Left colon (tissue), 2 donors: ENCODE data around the gene DLX5. TPM values are rescaled to one million over a fixed set of nuclear protein-coding genes. Genes with fewer than 3 reads are reported as not detected.

Source experiments
- ATAC-seq: fragments of 200-7000 bp; cut with Tn5 transposase; one replicate; pipeline ENCODE4 v1.9.1; 2020; ENCODE audit warnings: mild to moderate bottlenecking, moderate library complexity
- DNase-seq, 2 donors: peaks; one replicate each; pipeline ENCODE4 v3.0.0-alpha.2; 2020
- intact Hi-C, 2 donors: fragments of 100-400 bp; cut with DNase I in 1 of 2; cut with micrococcal nuclease in 1 of 2; formaldehyde crosslinking; loops; one replicate each; pipeline versions ENCODE4 v1.11.2 to v1.14.0; 2022; cut with DNase I, micrococcal nuclease
- total RNA-seq, 2 donors: library from RNA; stranded (reverse); fragmentation: NEBNext Ultra II Directional; extraction: Animal tissue kit (Norgen Biotek cat#: 25700); gene quantifications; one replicate each; pipeline ENCODE4 v1.2.1, GENCODE V29; 2021
- donor health status: DM: no; HTN: no; CAD: no.
- donor health status: DM: yes; HTN: yes; CAD: no.

The DLX5 gene
- total RNA-seq, 2 donors from 2014 or later, result not detected

- DNase-seq (no peak), ATAC-seq (no peak)
- intact Hi-C loops, result no loop called here
These were observed 28.3 kb downstream of the DLX5 start for GRCh38 chr7:96996111-96996957.

GRCh38 chr7:96995406-96996110 lies 29.1 kb downstream of the DLX5 start:
- no peak for ATAC-seq
- intact Hi-C loops, result no loop called here
- no peak for DNase-seq

DNA sequence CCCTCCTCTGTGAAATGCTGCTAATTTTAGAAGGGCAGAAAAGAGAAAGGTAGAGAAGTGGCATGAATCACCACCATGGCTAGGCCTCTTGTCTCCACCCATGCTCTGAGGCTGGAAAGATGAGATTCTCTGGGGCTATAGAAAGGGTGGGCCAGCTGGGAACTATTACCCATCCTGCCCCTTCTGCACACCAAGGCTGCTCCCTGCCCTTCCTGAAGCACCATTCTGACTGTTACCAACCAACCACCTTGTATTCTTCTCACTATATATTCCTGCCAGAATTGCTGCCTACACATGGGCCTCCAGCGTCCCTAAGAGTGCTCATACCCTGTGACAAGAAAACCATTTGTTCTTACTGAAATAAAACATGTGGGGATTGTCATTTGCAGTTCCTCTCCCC lies 30.7 kb downstream of the DLX5 start:
- intact Hi-C loops, result no loop called here
- no peak for DNase-seq
- ATAC-seq, result no peak

GRCh38 chr7:96993094-96993865 lies 31.4 kb downstream of the DLX5 start:
- DNase-seq (no peak), ATAC-seq (no peak)
- intact Hi-C loops, result no loop called here

GRCh38 chr7:96992192-96993005 lies 32.2 kb downstream of the DLX5 start:
- ATAC-seq (no peak), DNase-seq (no peak)
- intact Hi-C loops, result no loop called here

DNA sequence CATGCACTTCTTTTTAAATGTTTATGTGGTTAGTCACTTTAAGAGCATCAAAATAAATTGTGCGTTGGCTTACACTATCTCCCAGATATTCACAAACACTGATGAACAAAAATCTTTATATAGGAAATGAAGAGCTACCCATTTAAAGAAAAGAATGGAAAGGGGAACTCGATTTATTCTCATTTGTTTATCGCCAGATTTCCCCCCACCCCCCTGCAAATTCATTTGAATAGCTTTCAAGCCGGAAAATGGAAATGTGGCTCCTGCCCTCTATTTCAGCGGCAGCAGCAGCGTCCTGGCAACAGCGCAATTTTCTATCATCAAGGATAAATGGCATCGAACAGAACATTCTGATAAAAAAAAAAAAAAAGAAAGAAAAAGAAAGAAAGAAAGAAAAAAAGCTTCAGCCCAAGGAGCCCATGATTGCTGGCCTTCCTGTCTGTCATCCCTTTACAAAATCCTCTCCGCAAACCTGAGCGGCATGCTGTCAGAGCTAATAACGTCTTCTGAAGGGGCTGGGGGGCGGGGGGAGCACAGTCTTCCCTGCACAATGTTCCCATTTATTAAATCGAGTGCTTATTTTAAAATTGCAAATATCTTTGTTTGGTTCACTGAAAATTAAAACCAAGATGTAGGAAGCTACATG lies 33.0 kb downstream of the DLX5 start:
- no peak for ATAC-seq
- DNase-seq, result no peak
- intact Hi-C loops, result no loop called here

DNA sequence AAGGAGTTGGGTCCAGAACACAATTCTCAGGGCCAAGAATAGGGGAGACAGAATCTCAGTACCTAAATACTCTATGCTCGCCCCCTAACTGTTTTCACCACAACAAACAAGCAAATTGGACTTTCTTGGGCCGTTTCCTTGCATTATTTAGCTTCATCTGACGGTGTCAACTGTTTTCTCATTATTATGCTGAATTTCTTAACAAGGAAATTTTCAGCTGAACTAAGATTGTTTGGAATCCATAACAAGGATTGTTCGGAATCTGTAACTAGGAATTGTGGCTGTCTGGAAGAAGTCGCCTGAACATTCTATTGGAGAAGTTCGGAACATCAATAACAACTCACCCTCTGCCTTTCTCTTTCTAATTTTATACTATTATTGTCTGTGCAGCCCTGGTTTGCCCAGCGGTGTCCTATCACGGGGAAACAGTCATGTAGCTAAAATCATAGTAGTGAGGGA lies 34.7 kb downstream of the DLX5 start:
- DNase-seq (no peak), ATAC-seq (no peak)
- intact Hi-C loops, result no loop called here

- no peak for DNase-seq
- intact Hi-C loops, result no loop called here
- no peak for ATAC-seq
These were observed 35.3 kb downstream of the DLX5 start for GRCh38 chr7:96989241-96989858.

- DNase-seq (no peak), ATAC-seq (no peak)
- intact Hi-C loops, result no loop called here
These were observed 36.9 kb downstream of the DLX5 start for GRCh38 chr7:96987719-96988118.

- intact Hi-C loops, result no loop called here
- DNase-seq (no peak), ATAC-seq (no peak)
These were observed 37.7 kb downstream of the DLX5 start for GRCh38 chr7:96986901-96987300.

GRCh38 chr7:96985992-96986391 lies 38.6 kb downstream of the DLX5 start:
- ATAC-seq (no peak), DNase-seq (no peak)
- intact Hi-C loops, result no loop called here

DNA sequence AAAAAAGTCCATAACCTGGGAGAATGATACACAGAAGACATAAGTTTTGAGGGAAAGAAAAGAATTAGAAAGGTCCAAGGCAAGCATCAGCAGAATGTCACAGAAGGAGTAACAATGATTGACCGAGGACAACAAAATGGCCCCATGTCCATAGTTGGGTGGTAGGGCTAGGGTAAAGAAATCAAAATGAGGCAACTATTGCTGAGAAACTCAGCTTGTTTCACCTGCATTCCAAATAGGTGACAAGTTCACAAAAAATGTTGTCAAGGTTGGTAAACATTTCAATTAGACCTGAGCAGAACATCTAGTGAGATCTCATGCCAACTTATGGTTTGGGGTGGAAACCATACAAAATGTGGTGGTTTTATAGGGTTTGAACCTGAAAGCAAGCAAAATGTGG lies 42.0 kb downstream of the DLX5 start:
- ATAC-seq, result no peak
- intact Hi-C loops, result no loop called here

DNA sequence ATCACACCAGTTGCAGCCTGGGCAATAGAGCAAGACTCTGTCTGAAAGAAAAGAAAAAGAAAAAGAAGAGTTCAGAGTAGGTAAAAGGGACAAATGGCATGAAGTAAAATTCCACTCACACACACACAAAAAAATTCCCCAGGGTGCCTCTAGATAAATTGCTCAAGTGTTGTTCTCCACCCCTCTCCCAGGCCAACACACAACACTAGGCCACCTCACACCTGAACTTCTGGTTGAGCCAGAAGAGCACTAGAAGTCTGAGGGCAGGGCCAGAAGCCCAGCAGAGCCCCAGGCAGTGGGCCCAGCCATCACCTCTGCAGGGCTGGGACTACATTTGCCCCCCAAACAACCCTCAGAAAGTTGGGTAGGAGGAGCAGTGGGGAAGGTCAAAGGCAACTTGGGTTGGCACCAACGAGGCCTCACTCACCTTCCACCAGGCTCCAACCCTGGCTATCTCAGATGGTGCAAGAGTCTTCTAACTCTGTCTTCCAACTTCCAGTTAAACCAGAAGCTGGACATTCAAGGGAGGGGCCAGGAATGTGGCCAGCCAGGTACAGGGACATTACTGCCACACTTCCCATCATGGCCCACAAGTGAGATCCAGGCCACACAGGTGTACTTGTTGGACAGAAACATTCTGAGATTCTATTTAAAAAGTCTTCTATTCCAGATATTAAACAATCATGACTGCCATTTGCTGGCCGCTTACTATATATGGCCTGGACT lies 44.9 kb downstream of the DLX5 start:
- intact Hi-C loops, result no loop called here
- ATAC-seq, result no peak
- DNase-seq, result no peak

More for the DNA sequence above, 42.0 kb downstream of the DLX5 start:
- no peak for DNase-seq

GRCh38 chr7:96977445-96977844 lies 47.2 kb downstream of the DLX5 start:
- DNase-seq (no peak), ATAC-seq (no peak)
- intact Hi-C loops, result no loop called here

GRCh38 chr7:96976106-96976505 lies 48.5 kb downstream of the DLX5 start:
- no peak for ATAC-seq
- no peak for DNase-seq
- intact Hi-C loops, result no loop called here

GRCh38 chr7:96973986-96974385 lies 50.6 kb downstream of the DLX5 start:
- intact Hi-C loops, result no loop called here
- ATAC-seq (no peak), DNase-seq (no peak)

GRCh38 chr7:96970739-96971138 lies 53.9 kb downstream of the DLX5 start:
- ATAC-seq (no peak), DNase-seq (no peak)
- intact Hi-C loops, result no loop called here
